C4-2B (cell line): ENCODE measurements around the gene SIRT3.

ENCODE experiments used
- CTCF ChIP-seq: fragments of 450-650 bp; conservative IDR thresholded peaks from 2 replicates; pipeline ENCODE4 v1.5.1; 2017; ENCODE audit warnings: mild to moderate bottlenecking
- ZFX ChIP-seq: fragments of 450-650 bp; IDR thresholded peaks from 2 replicates; pipeline ENCODE4 v1.6.1; 2017

GRCh38 chr11:209275-210121 lies 26.6 kb downstream of the SIRT3 start:
- TF ChIP-seq CTCF: no peak
- no peak for TF ChIP-seq ZFX
